HepG2 (cell line): ENCODE measurements around the gene CFAP91. TPM values are rescaled to one million over a fixed set of nuclear protein-coding genes. Genes with fewer than 3 reads are reported as not detected.
A peak's percentile ranks its signal among the peaks of the same experiment; 100 is the strongest.

Experiments
- ATAC-seq: fragments of 200-7000 bp; cut with Tn5 transposase; 3 replicates; pipeline ENCODE4 v1.9.1; 2020; ENCODE audit warnings: mild to moderate bottlenecking, moderate library complexity
- BruUV-seq: library from RNA; stranded (reverse); fragments of 400-500 nt; replicated peaks from 2 replicates; lab custom pipeline; 2021; lab: Mats Ljungman, UMichigan
- CTCF ChIA-PET: fragments of 300-600 bp; formaldehyde crosslinking; extraction: SDS; loops from one replicate; lab custom pipeline; 2021; ENCODE audit warnings: low total read pairs, inconsistent platforms, low intra/inter-chr PET ratio; lab: Yijun Ruan, JAX
- POLR2A ChIA-PET: fragments of 350-600 bp; sonication (Branson Sonifier 250); formaldehyde crosslinking; loops from one replicate; lab custom pipeline; 2020; ENCODE audit warnings: antibody characterized with exemption, inconsistent platforms; lab: Yijun Ruan, JAX
- DNase-seq: peaks from one replicate; pipeline ENCODE4 v3.0.0-alpha.2; 2015; ENCODE audit warnings: low spot score
- FAIRE-seq: peaks from 3 replicates; lab custom pipeline; 2011; peaks lifted over from hg19 to GRCh38; lab: Jason Lieb, UNC
- H2AFZ ChIP-seq: one replicate; pipeline ENCODE4 v1.6.1; 2011; ENCODE audit warnings: low read length, inconsistent platforms
- H3K27ac ChIP-seq: fragments of 300-600 bp; 3 replicates; pipeline ENCODE4 v1.8.0; 2011; ENCODE audit warnings: mixed run types, mild to moderate bottlenecking, mixed read lengths, low read length, inconsistent platforms; ENCODE audit not compliant: insufficient read depth; ENCODE audit errors: extremely low read length
- H3K27me3 ChIP-seq, 2 experiments: fragments of 200-600 bp in 1 of 2; 2 replicates in 1 of 2; 3 replicates in 1 of 2; pipeline versions ENCODE4 v1.6.0 to v1.8.0; 2011; ENCODE audit warnings: low read length in 2 of 2, mild to moderate bottlenecking in 2 of 2, moderate library complexity in 2 of 2, inconsistent platforms in 1 of 2; ENCODE audit not compliant: insufficient read depth in 2 of 2, control insufficient read depth in 1 of 2
- H3K36me3 ChIP-seq, 2 experiments: fragments of 200-600 bp in 1 of 2; replicated peaks in 1 of 2; 2 replicates in 1 of 2; 3 replicates in 1 of 2; pipeline versions ENCODE4 v1.5.1 to v1.8.0; 2011; ENCODE audit warnings: low read length in 2 of 2, inconsistent platforms in 1 of 2; ENCODE audit not compliant: insufficient read depth in 2 of 2, control insufficient read depth in 1 of 2
- H3K4me1 ChIP-seq: 2 replicates; pipeline ENCODE4 v1.5.1; 2012; ENCODE audit warnings: low read length, inconsistent platforms; ENCODE audit not compliant: insufficient read depth
- H3K4me2 ChIP-seq: 2 replicates; pipeline ENCODE4 v1.6.0; 2011; ENCODE audit warnings: low read depth, low read length, inconsistent platforms
- H3K4me3 ChIP-seq, 3 experiments: fragments of 200-600 bp in 1 of 3; sonication (generic), shearing (Covaris generic) in 1 of 3; replicated peaks in 1 of 3; 2 replicates each; pipeline ENCODE4 v1.5.1; 2011 to 2016; ENCODE audit warnings: low read length in 3 of 3, inconsistent platforms in 2 of 3, low read depth in 2 of 3, mild to moderate bottlenecking in 2 of 3, control low read depth in 1 of 3, mixed read lengths in 1 of 3; ENCODE audit not compliant: insufficient read depth in 1 of 3
- H3K79me2 ChIP-seq: one replicate; pipeline ENCODE4 v1.6.1; 2011; ENCODE audit warnings: low read length, inconsistent platforms; ENCODE audit not compliant: insufficient read depth
- H3K9ac ChIP-seq: 2 replicates; pipeline ENCODE4 v1.6.0; 2011; ENCODE audit warnings: mild to moderate bottlenecking, low read depth, low read length, inconsistent platforms; ENCODE audit not compliant: insufficient read depth
- H3K9me3 ChIP-seq: 2 replicates; pipeline ENCODE4 v1.5.1; 2012; ENCODE audit warnings: mild to moderate bottlenecking, low read length
- H4K20me1 ChIP-seq: 2 replicates; pipeline ENCODE4 v1.6.0; 2011; ENCODE audit warnings: inconsistent platforms, mild to moderate bottlenecking, low read length, moderate library complexity; ENCODE audit not compliant: insufficient read depth
- IKZF1 ChIP-seq: fragments of 450-650 bp; IDR thresholded peaks from 2 replicates; pipeline ENCODE4 v1.7.1; 2016
- MED1 ChIP-seq: sonication (generic); formaldehyde crosslinking; IDR thresholded peaks from 2 replicates; pipeline ENCODE4 v1.4.0; 2020; ENCODE audit warnings: missing genetic modification reagents
- PAF1 ChIP-seq: IDR thresholded peaks from 2 replicates; pipeline ENCODE4 v1.6.1; 2016; ENCODE audit warnings: missing genetic modification reagents, missing compliant biosample characterization
- RAD21 ChIP-seq: fragments of 450-650 bp; formaldehyde crosslinking; IDR thresholded peaks from 2 replicates; pipeline ENCODE4 v1.5.0; 2020; ENCODE audit warnings: mild to moderate bottlenecking
- RXRB ChIP-seq: IDR thresholded peaks from 2 replicates; pipeline ENCODE4 v1.6.1; 2016; ENCODE audit warnings: borderline replicate concordance, missing genetic modification reagents, missing compliant biosample characterization
- SMC3 ChIP-seq: IDR thresholded peaks from 2 replicates; pipeline ENCODE4 v1.6.1; 2011; ENCODE audit warnings: low read length, improper control_type of control experiment
- STAG1 ChIP-seq: sonication (generic); formaldehyde crosslinking; IDR thresholded peaks from 2 replicates; pipeline ENCODE4 v1.4.0; 2020; ENCODE audit warnings: missing genetic modification reagents
- ZNF256 ChIP-seq: sonication (generic); formaldehyde crosslinking; conservative IDR thresholded peaks from 2 replicates; pipeline ENCODE4 v1.4.0; 2020; ENCODE audit warnings: missing genetic modification reagents
- ZNF589 ChIP-seq: sonication (generic); formaldehyde crosslinking; conservative IDR thresholded peaks from 2 replicates; pipeline ENCODE4 v1.8.0; 2022; ENCODE audit warnings: mild to moderate bottlenecking, moderate library complexity, missing genetic modification reagents
- WGBS: methylation state at CpG from one replicate; pipeline ENCODE4 v1.1.6; 2017; ENCODE audit warnings: low lambda C conversion rate; 5-methylcytosine and 5-hydroxymethylcytosine counted together
- in situ Hi-C: cut with HindIII; loops from 2 replicates; pipeline ENCODE4 v1.10.0; 2017; ENCODE audit warnings: low pct_unique_long_range_greater_than_20kb; ENCODE audit not compliant: extremely low pct_ligation_motif_present
- intact Hi-C: fragments of 100-400 bp; cut with micrococcal nuclease; formaldehyde crosslinking; loops from one replicate; pipeline ENCODE4 v1.10.0; 2022; ENCODE audit not compliant: unreplicated experiment
- polyA plus RNA-seq, 8 experiments: library from polyadenylated mRNA; depleted of rRNA in 3 of 8; stranded (reverse) in 7 of 8; unstranded in 1 of 8; fragments of >200 nt; fragmentation: Illumina TruSeq in 4 of 8; extraction: Trizol in 4 of 8; gene quantifications; 2 replicates each; pipeline versions ENCODE4 v1.2.1 to v1.2.3, GENCODE V29; 2011 to 2016; ENCODE audit warnings: low read depth in 4 of 8, missing spikeins in 1 of 8, mixed read lengths in 1 of 8; ENCODE audit not compliant: insufficient read depth in 1 of 8
- total RNA-seq, 5 experiments: library from RNA; depleted of rRNA; stranded (reverse); fragments of >200 nt; fragmentation: Illumina TruSeq; extraction: Trizol; gene quantifications; 2 replicates each; pipeline ENCODE4 v1.2.3, GENCODE V29; 2016; ENCODE audit warnings: low read depth in 1 of 5
- TF ChIP-seq, protein P1 (sequence below): sonication (generic); formaldehyde crosslinking; IDR thresholded peaks from 2 replicates; pipeline ENCODE4 v1.4.0; 2020; ENCODE audit warnings: mild to moderate bottlenecking, missing genetic modification reagents
- TF ChIP-seq, protein P2 (sequence below): sonication (generic); formaldehyde crosslinking; IDR thresholded peaks from 2 replicates; pipeline ENCODE4 v1.5.0; 2020; ENCODE audit warnings: mild to moderate bottlenecking, missing genetic modification reagents, moderate library complexity
- TF ChIP-seq, protein P3 (sequence below): sonication (generic); formaldehyde crosslinking; IDR thresholded peaks from 2 replicates; pipeline ENCODE4 v1.5.0; 2020; ENCODE audit warnings: missing genetic modification reagents, mild to moderate bottlenecking, borderline replicate concordance

CFAP91 gene
- total and polyA plus RNA-seq, 2 of the 13 experiments (the other 11 are each of a cell fraction or from before 2014, with no cell fraction given), result not detected

DNA sequence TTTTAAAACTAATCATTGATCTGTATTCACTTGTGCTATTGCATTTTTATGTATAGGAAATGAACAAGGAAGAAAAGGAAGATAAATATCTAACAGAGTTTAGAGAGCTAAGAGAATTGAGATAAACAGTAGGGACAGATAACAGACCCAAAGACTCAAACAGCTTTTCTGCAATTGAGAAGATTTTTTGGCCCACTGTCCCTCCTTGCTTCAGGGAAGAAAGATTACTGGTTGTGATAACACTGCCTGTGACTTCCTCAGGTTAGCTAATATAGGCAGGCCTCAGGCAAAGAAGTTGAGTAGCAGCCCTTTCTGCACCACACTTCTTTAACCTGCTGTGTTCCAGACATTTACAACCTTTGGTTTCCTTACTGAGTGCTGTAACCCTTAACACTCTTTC, 22.9 kb upstream of the CFAP91 start (continued):
- TF ChIP-seq ZNF256 (CRISPR knock-in tag), result no peak
- TF ChIP-seq, protein P1, sequence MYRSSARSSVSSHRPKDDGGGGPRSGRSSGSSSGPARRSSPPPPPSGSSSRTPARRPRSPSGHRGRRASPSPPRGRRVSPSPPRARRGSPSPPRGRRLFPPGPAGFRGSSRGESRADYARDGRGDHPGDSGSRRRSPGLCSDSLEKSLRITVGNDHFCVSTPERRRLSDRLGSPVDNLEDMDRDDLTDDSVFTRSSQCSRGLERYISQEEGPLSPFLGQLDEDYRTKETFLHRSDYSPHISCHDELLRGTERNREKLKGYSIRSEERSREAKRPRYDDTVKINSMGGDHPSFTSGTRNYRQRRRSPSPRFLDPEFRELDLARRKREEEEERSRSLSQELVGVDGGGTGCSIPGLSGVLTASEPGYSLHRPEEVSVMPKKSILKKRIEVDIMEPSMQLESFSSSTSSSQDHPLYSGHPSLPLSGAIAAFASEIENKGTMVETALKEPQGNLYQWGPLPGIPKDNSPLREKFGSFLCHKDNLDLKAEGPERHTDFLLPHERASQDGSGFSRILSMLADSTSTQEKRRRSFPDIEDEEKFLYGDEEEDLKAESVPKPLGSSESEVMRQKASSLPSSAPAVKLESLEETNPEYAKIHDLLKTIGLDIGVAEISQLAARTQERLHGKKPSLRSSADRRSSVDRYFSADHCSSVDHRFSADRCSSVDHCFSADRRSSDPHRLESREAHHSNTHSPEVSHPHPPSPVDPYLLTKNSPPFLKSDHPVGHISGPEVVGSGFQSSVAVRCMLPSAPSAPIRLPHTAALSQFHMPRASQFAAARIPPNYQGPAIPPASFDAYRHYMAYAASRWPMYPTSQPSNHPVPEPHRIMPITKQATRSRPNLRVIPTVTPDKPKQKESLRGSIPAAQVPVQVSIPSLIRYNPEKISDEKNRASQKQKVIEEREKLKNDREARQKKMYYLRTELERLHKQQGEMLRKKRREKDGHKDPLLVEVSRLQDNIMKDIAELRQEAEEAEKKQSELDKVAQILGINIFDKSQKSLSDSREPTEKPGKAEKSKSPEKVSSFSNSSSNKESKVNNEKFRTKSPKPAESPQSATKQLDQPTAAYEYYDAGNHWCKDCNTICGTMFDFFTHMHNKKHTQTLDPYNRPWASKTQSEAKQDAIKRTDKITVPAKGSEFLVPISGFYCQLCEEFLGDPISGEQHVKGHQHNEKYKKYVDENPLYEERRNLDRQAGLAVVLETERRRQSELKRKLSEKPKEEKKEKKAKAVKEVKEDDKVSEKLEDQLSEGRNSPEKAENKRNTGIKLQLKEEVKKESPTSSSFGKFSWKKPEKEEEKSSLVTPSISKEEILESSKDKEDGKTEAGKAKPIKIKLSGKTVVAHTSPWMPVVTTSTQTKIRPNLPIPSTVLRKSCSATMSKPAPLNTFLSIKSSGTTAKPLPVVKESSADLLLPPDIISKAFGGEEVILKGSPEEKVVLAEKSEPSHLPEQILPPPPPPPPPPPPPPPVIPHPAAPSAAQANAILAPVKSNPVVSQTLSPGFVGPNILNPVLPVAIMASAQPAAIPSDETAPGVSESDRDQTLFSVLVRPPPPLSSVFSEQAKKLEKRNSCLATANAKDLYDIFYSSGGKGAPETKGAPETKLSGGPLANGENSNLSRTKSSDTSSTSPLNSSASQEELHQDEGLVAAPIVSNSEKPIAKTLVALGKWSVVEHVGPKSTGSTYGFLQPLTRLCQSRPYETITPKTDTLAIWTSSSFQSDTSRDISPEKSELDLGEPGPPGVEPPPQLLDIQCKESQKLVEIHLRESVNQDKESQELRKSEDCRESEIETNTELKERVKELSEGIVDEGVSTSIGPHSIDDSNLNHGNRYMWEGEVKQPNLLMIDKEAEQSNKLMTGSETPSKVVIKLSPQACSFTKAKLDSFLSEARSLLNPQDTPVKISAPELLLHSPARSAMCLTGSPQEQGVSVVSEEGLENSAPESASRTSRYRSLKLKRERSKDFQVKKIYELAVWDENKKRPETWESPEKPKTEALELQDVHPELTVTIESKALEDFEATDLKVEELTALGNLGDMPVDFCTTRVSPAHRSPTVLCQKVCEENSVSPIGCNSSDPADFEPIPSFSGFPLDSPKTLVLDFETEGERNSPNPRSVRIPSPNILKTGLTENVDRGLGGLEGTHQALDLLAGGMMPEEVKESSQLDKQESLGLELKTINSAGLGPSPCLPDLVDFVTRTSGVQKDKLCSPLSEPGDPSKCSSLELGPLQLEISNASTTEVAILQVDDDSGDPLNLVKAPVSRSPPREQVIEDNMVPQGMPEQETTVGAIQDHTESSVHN (CRISPR knock-in tag), result no peak

DNA sequence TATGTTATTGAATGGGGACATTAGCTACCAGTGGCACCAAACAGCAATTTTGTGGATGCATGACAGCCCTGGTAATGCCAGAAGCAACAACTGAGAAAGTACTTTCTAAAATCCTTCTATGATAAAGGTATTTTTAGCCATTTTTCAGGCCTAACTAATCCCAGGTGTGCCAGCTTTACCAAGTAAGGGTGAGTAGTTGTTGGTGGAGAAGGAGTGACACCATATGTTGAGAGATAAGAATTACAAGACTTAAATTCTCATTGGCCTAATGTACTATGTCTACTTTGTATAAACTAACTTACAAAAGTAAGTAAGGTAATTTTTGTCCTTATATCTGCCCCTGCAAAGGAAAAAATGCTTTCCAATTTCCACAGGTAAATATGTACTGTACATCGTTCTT, 21.5 kb upstream of the CFAP91 start:
- no peak overlapping the region for H2AFZ ChIP-seq
- 0 out of 3 replicates have a peak, but pooled peaks have one; percentile 23 for ATAC-seq
- peaks cover 4% of the 10 kb centered on the region for H3K79me2 ChIP-seq
- H3K36me3 ChIP-seq, result no peaks in the 10 kb centered on the region
- no peaks in the 10 kb centered on the region; a peak in 1 of 5 replicates for H3K27me3 ChIP-seq
- FAIRE-seq, result no peak
- no peak overlapping the region for H3K9ac ChIP-seq
- peaks cover 8% of the 10 kb centered on the region for H3K4me1 ChIP-seq
- intact Hi-C loops, result loop anchor here (1.0 to 2.0 kb wide), 3 partner anchors 81 to 799 kb away; partner anchors contain the start of gene POGLUT1
- H3K4me3 ChIP-seq, result no peak overlapping the region
- WGBS, result 0% methylated on average over 1 of the region's 1 CpG
- CTCF ChIA-PET, result interaction anchor here (1.4 to 2.4 kb wide), 3 partner anchors 261 to 536 kb away, joined by 5 to 13 read pairs (median 6); partner anchors contain the start of gene TEX55
- H3K4me2 ChIP-seq, result no peak overlapping the region
- no peaks in the 10 kb centered on the region for H4K20me1 ChIP-seq
- BruUV-seq, result no TSS peak
- DNase-seq, result peak; percentile 15
- no peak overlapping the region for H3K27ac ChIP-seq
- H3K9me3 ChIP-seq, result no peaks in the 10 kb centered on the region
- in situ Hi-C loops, result loop anchor here (25.0 kb wide), 3 partner anchors 269 to 794 kb away; partner anchors contain the start of gene TEX55
- POLR2A ChIA-PET, result interaction anchor here (1.0 to 1.1 kb wide), 2 partner anchors 183 to 440 kb away, joined by 3 to 4 read pairs; partner anchors contain the start of genes B4GALT4 and TIMMDC1
- peak; percentile 84 for TF ChIP-seq STAG1 (CRISPR knock-in tag)
- no peak for TF ChIP-seq ZNF589 (CRISPR knock-in tag)
- TF ChIP-seq RXRB (CRISPR knock-in tag), result no peak
- no peak for TF ChIP-seq IKZF1
- TF ChIP-seq, protein P2, sequence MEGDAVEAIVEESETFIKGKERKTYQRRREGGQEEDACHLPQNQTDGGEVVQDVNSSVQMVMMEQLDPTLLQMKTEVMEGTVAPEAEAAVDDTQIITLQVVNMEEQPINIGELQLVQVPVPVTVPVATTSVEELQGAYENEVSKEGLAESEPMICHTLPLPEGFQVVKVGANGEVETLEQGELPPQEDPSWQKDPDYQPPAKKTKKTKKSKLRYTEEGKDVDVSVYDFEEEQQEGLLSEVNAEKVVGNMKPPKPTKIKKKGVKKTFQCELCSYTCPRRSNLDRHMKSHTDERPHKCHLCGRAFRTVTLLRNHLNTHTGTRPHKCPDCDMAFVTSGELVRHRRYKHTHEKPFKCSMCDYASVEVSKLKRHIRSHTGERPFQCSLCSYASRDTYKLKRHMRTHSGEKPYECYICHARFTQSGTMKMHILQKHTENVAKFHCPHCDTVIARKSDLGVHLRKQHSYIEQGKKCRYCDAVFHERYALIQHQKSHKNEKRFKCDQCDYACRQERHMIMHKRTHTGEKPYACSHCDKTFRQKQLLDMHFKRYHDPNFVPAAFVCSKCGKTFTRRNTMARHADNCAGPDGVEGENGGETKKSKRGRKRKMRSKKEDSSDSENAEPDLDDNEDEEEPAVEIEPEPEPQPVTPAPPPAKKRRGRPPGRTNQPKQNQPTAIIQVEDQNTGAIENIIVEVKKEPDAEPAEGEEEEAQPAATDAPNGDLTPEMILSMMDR (CRISPR knock-in tag), result peak; percentile 68
- TF ChIP-seq, protein P3, sequence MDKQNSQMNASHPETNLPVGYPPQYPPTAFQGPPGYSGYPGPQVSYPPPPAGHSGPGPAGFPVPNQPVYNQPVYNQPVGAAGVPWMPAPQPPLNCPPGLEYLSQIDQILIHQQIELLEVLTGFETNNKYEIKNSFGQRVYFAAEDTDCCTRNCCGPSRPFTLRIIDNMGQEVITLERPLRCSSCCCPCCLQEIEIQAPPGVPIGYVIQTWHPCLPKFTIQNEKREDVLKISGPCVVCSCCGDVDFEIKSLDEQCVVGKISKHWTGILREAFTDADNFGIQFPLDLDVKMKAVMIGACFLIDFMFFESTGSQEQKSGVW (CRISPR knock-in tag), result no peak
- TF ChIP-seq PAF1, result no peak
- TF ChIP-seq MED1 (CRISPR knock-in tag), result no peak
- TF ChIP-seq RAD21 (CRISPR knock-in tag), result peak; percentile 50
- TF ChIP-seq SMC3, result peak; percentile 60; the same call in 1 of the 2 replicates
